Stimulated activated naive CD8-positive, alpha-beta T cell treated with anti-CD3 and anti-CD28 coated beads, Interleukin-15, Interleukin-2, amounts not matched to agents 100 ng/mL and 50 ng/mL, for 24 hours (primary cell): Measurements from ENCODE around the gene OXSR1.
"Not testable (repeated sequence)": the region's sequence is repeated elsewhere in the genome, so short reads cannot be mapped to it uniquely, and the experiment has no call there.

ENCODE experiments used
- H3K27ac Mint-ChIP-seq: one replicate; pipeline ENCODE4 v1.8.0; 2021; ENCODE audit warnings: mild to moderate bottlenecking, mixed read lengths
- H3K27me3 Mint-ChIP-seq: one replicate; pipeline ENCODE4 v1.8.0; 2021; ENCODE audit warnings: mixed read lengths
- H3K36me3 Mint-ChIP-seq: one replicate; pipeline ENCODE4 v1.8.0; 2021; ENCODE audit warnings: low read depth, mixed read lengths
- H3K4me1 Mint-ChIP-seq: one replicate; pipeline ENCODE4 v1.8.0; 2021; ENCODE audit warnings: low read depth, mixed read lengths
- H3K4me3 Mint-ChIP-seq: one replicate; pipeline ENCODE4 v1.8.0; 2021; ENCODE audit warnings: mild to moderate bottlenecking, mixed read lengths
- H3K9me3 Mint-ChIP-seq: one replicate; pipeline ENCODE4 v1.8.0; 2021; ENCODE audit warnings: mixed read lengths

Gene OXSR1

GRCh38 chr3:38207254-38208003 is 42.1 kb downstream of the OXSR1 start:
- Mint-ChIP-seq H3K36me3 (peaks cover 45% of the 10 kb centered on the region), H3K9me3 (no peaks in the 10 kb centered on the region), H3K27ac (no peak overlapping the region), H3K27me3 (no peaks in the 10 kb centered on the region), H3K4me3 (no peak overlapping the region), H3K4me1 (peaks cover 72% of the 10 kb centered on the region)

GRCh38 chr3:38210141-38210757 is 44.9 kb downstream of the OXSR1 start:
- Mint-ChIP-seq H3K36me3 (peaks cover 39% of the 10 kb centered on the region), H3K27ac (peak overlapping the region; percentile 12), H3K4me1 (peaks cover 78% of the 10 kb centered on the region), H3K4me3 (no peak overlapping the region), H3K27me3 (no peaks in the 10 kb centered on the region), H3K9me3 (no peaks in the 10 kb centered on the region)

DNA sequence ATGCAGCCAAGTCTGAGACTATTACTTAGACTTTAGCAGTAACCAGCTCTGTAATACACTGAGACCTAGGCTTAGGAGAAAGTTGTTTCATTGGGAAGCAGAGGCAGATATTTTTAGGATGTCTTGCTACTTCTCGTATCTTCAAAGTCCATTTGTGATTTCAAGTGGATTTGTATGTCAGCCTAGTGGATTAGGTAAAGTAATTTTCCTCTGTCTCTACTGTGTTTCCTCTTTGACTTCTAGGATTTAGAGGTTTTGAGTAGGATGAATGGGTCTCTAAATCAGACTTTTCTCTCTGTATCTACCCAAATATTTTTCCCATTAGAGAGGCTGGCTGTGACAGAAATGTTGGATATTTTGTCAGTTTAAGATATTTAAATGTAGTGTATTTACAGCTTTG is 46.8 kb downstream of the OXSR1 start:
- H3K36me3 Mint-ChIP-seq, result peaks cover 38% of the 10 kb centered on the region
- peaks cover 62% of the 10 kb centered on the region for H3K4me1 Mint-ChIP-seq
- H3K4me3 Mint-ChIP-seq, result no peak overlapping the region
- H3K27ac Mint-ChIP-seq, result no peak overlapping the region
- no peaks in the 10 kb centered on the region for H3K9me3 Mint-ChIP-seq
- no peaks in the 10 kb centered on the region for H3K27me3 Mint-ChIP-seq

DNA sequence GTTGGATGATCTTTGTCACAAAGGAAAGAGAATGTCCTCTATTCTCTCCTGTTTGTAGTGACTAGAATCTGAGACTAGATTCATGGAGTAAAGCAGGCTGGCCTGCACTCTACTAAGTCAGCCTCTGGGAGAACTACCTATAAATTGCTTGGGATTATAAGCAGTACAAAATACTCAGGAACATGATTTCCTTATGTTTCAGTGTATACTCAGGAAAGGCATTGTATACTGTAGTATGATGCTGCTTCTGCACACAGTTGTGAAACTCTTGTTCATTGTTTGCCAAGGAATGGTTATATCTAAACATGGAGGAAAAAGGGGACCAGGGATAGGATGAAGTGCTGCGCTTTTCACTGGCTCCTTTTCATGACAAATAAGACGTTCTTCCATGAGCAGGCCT is 49.2 kb downstream of the OXSR1 start:
- Mint-ChIP-seq H3K4me3 (no peak overlapping the region), H3K9me3 (no peaks in the 10 kb centered on the region), H3K4me1 (peaks cover 45% of the 10 kb centered on the region), H3K27me3 (no peaks in the 10 kb centered on the region), H3K36me3 (peaks cover 35% of the 10 kb centered on the region), H3K27ac (no peak overlapping the region)

DNA sequence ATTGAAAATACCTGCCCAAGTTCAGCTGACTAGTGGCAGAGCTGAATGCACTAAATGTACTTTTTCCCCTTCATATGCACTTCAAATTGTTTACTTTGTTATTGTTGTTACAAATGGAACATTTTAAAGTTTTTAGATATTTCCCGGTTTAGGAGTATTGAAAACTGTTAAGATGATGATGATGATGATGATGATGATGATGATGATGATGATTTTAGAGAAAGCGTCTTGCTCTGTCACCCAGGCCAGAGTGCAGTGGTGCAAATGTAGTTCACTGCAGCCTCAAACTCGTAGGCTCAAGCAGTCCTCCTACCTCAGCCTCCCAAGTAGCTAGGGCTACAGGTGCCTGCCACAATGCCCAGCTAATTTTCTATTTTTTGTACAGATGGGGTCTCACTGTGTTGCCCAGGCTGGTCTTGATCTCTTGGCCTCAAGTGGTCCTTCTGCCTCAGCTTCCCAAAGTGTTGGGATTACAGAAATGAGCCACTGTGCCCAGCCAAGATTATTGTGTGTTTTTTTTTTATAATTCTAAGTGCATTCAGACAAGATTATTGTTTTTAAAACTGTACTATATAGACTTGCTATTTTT is 54.4 kb downstream of the OXSR1 start:
- no peaks in the 10 kb centered on the region for H3K9me3 Mint-ChIP-seq
- H3K4me3 Mint-ChIP-seq, result no peak overlapping the region
- H3K27me3 Mint-ChIP-seq, result no peaks in the 10 kb centered on the region
- H3K36me3 Mint-ChIP-seq, result peaks cover 34% of the 10 kb centered on the region
- H3K4me1 Mint-ChIP-seq, result peaks cover 11% of the 10 kb centered on the region
- no peak overlapping the region for H3K27ac Mint-ChIP-seq

DNA sequence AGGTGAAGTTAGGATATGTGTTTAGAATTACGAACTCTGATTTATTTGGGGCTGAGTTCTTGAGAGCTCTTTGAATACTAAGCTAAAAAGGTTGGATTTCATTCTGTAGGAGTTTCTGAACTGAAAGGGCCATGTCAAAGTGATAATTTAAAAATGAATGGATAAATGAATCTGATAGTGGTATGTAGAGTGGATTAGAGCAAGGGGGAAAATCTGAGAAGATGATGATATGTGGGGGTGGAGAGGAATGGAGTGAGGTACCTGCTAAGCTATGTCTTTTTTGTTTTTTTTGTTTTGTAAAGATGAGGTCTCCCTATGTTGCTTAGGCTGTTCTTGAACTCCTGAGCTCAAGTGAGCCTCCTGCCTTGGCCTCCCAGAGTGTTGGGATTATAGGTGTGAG is 55.7 kb downstream of the OXSR1 start:
- H3K9me3 Mint-ChIP-seq, result no peaks in the 10 kb centered on the region
- no peaks in the 10 kb centered on the region for H3K27me3 Mint-ChIP-seq
- H3K4me1 Mint-ChIP-seq, result peaks cover 17% of the 10 kb centered on the region
- no peak overlapping the region for H3K27ac Mint-ChIP-seq
- no peak overlapping the region for H3K4me3 Mint-ChIP-seq
- H3K36me3 Mint-ChIP-seq, result peaks cover 46% of the 10 kb centered on the region

GRCh38 chr3:38222032-38222634 is 56.8 kb downstream of the OXSR1 start:
- Mint-ChIP-seq H3K27me3 (no peaks in the 10 kb centered on the region), H3K9me3 (no peaks in the 10 kb centered on the region), H3K36me3 (peaks cover 45% of the 10 kb centered on the region), H3K27ac (no peak overlapping the region), H3K4me3 (no peak overlapping the region), H3K4me1 (peaks cover 17% of the 10 kb centered on the region)

GRCh38 chr3:38224357-38224756 is 59.0 kb downstream of the OXSR1 start:
- Mint-ChIP-seq H3K9me3 (no peaks in the 10 kb centered on the region), H3K4me1 (peaks cover 17% of the 10 kb centered on the region), H3K36me3 (peaks cover 50% of the 10 kb centered on the region), H3K27ac (no peak overlapping the region), H3K4me3 (no peak overlapping the region), H3K27me3 (no peaks in the 10 kb centered on the region)

GRCh38 chr3:38226273-38226672 is 60.9 kb downstream of the OXSR1 start:
- Mint-ChIP-seq H3K4me1 (peaks cover 5% of the 10 kb centered on the region), H3K27me3 (no peaks in the 10 kb centered on the region), H3K27ac (no peak overlapping the region), H3K9me3 (no peaks in the 10 kb centered on the region), H3K36me3 (peaks cover 64% of the 10 kb centered on the region), H3K4me3 (no peak overlapping the region)

GRCh38 chr3:38227989-38228388 is 62.7 kb downstream of the OXSR1 start:
- no peaks in the 10 kb centered on the region for H3K27me3 Mint-ChIP-seq
- peaks cover 5% of the 10 kb centered on the region for H3K4me1 Mint-ChIP-seq

GRCh38 chr3:38229036-38229435 is 63.7 kb downstream of the OXSR1 start:
- Mint-ChIP-seq H3K4me3 (no peak overlapping the region), H3K4me1 (peaks cover 5% of the 10 kb centered on the region), H3K9me3 (peaks cover 3% of the 10 kb centered on the region), H3K36me3 (peaks cover 73% of the 10 kb centered on the region), H3K27me3 (no peaks in the 10 kb centered on the region), H3K27ac (no peak overlapping the region)

More at GRCh38 chr3:38227989-38228388, 62.7 kb downstream of the OXSR1 start:
- H3K27ac Mint-ChIP-seq, result no peak overlapping the region
- H3K4me3 Mint-ChIP-seq, result no peak overlapping the region
- H3K9me3 Mint-ChIP-seq, result peaks cover under 1% of the 10 kb centered on the region
- H3K36me3 Mint-ChIP-seq, result peaks cover 66% of the 10 kb centered on the region

- no peak overlapping the region for H3K27ac Mint-ChIP-seq
- peaks cover 18% of the 10 kb centered on the region for H3K9me3 Mint-ChIP-seq
- peaks cover 76% of the 10 kb centered on the region for H3K36me3 Mint-ChIP-seq
- H3K27me3 Mint-ChIP-seq, result no peaks in the 10 kb centered on the region
- no peaks in the 10 kb centered on the region for H3K4me1 Mint-ChIP-seq
- H3K4me3 Mint-ChIP-seq, result no peak overlapping the region
Observed at GRCh38 chr3:38232701-38233100, 67.4 kb downstream of the OXSR1 start.

DNA sequence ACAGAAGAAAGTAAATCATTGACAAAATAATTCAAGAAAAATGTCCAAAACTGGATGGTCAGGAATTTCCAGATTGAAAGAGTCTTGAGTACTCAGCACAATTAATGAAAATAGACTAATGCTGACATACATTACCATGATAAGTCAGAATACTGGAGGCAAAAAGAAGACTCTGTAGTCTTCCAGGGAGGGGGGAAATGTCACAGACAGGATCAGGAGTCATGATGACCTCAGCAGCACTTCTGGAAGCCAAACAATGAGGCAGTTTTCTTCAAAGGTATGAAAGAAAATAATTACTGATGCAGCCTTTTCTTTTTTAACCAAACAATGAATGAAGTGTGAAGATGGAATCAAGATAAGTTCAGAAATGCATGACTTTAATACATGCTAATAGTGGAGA is 70.1 kb downstream of the OXSR1 start:
- H3K4me3 Mint-ChIP-seq, result no peak overlapping the region
- H3K9me3 Mint-ChIP-seq, result peaks cover 18% of the 10 kb centered on the region
- no peaks in the 10 kb centered on the region for H3K27me3 Mint-ChIP-seq
- no peak overlapping the region for H3K27ac Mint-ChIP-seq
- H3K36me3 Mint-ChIP-seq, result peaks cover 86% of the 10 kb centered on the region
- no peaks in the 10 kb centered on the region for H3K4me1 Mint-ChIP-seq

GRCh38 chr3:38238416-38239008 is 73.2 kb downstream of the OXSR1 start:
- H3K4me1 Mint-ChIP-seq, result peaks cover 4% of the 10 kb centered on the region
- peaks cover 15% of the 10 kb centered on the region for H3K9me3 Mint-ChIP-seq
- H3K4me3 Mint-ChIP-seq, result no peak overlapping the region
- no peak overlapping the region for H3K27ac Mint-ChIP-seq
- H3K36me3 Mint-ChIP-seq, result peaks cover 89% of the 10 kb centered on the region
- H3K27me3 Mint-ChIP-seq, result no peaks in the 10 kb centered on the region

GRCh38 chr3:38242812-38243211 is 77.5 kb downstream of the OXSR1 start:
- peaks cover 75% of the 10 kb centered on the region for H3K36me3 Mint-ChIP-seq
- H3K27me3 Mint-ChIP-seq, H3K4me3 Mint-ChIP-seq, H3K9me3 Mint-ChIP-seq, H3K4me1 Mint-ChIP-seq, H3K27ac Mint-ChIP-seq: not testable (repeated sequence)
